Activated naive CD4-positive, alpha-beta T cell treated with anti-CD3 and anti-CD28 coated beads, Interleukin-2, amount 50 U/mL, for 24 hours (primary cell): ENCODE measurements around the gene TTC33.
"Not testable (repeated sequence)": the region's sequence is repeated elsewhere in the genome, so short reads cannot be mapped to it uniquely, and the experiment has no call there.

Experiments
- H3K27ac Mint-ChIP-seq: one replicate; pipeline ENCODE4 v1.8.0; 2021; ENCODE audit warnings: mild to moderate bottlenecking, mixed read lengths
- H3K27me3 Mint-ChIP-seq: one replicate; pipeline ENCODE4 v1.8.0; 2021; ENCODE audit warnings: mixed read lengths
- H3K36me3 Mint-ChIP-seq: one replicate; pipeline ENCODE4 v1.8.0; 2021; ENCODE audit warnings: mixed read lengths
- H3K4me1 Mint-ChIP-seq: one replicate; pipeline ENCODE4 v1.8.0; 2021; ENCODE audit warnings: mixed read lengths
- H3K4me3 Mint-ChIP-seq: one replicate; pipeline ENCODE4 v1.8.0; 2021; ENCODE audit warnings: mild to moderate bottlenecking, mixed read lengths
- H3K9me3 Mint-ChIP-seq: one replicate; pipeline ENCODE4 v1.8.0; 2021; ENCODE audit warnings: mixed read lengths

Gene TTC33

GRCh38 chr5:40572391-40572790 is 183.4 kb downstream of the TTC33 start:
- H3K9me3 Mint-ChIP-seq, result no peaks in the 10 kb centered on the region
- H3K27me3 Mint-ChIP-seq, result no peaks in the 10 kb centered on the region
- no peak overlapping the region for H3K4me3 Mint-ChIP-seq
- H3K4me1 Mint-ChIP-seq, result peaks cover 23% of the 10 kb centered on the region
- no peaks in the 10 kb centered on the region for H3K36me3 Mint-ChIP-seq
- no peak overlapping the region for H3K27ac Mint-ChIP-seq

- no peaks in the 10 kb centered on the region for H3K27me3 Mint-ChIP-seq
- no peaks in the 10 kb centered on the region for H3K9me3 Mint-ChIP-seq
- H3K27ac Mint-ChIP-seq, result no peak overlapping the region
- H3K4me3 Mint-ChIP-seq, result no peak overlapping the region
- H3K36me3 Mint-ChIP-seq, result no peaks in the 10 kb centered on the region
- H3K4me1 Mint-ChIP-seq, result peaks cover 23% of the 10 kb centered on the region
These were observed 184.0 kb downstream of the TTC33 start for GRCh38 chr5:40571729-40572128.

- Mint-ChIP-seq H3K4me1 (peaks cover 17% of the 10 kb centered on the region), H3K4me3 (no peak overlapping the region), H3K9me3 (no peaks in the 10 kb centered on the region), H3K36me3 (no peaks in the 10 kb centered on the region), H3K27me3 (no peaks in the 10 kb centered on the region), H3K27ac (peak overlapping the region; percentile 33)
These were observed 185.2 kb downstream of the TTC33 start for GRCh38 chr5:40570408-40571129.

GRCh38 chr5:40569546-40570270 is 186.1 kb downstream of the TTC33 start:
- H3K4me3 Mint-ChIP-seq, result no peak overlapping the region
- no peaks in the 10 kb centered on the region for H3K36me3 Mint-ChIP-seq
- H3K9me3 Mint-ChIP-seq, result no peaks in the 10 kb centered on the region
- no peaks in the 10 kb centered on the region for H3K27me3 Mint-ChIP-seq
- H3K27ac Mint-ChIP-seq, result peak overlapping the region; percentile 10
- H3K4me1 Mint-ChIP-seq, result peaks cover 13% of the 10 kb centered on the region

- H3K27me3 Mint-ChIP-seq, result no peaks in the 10 kb centered on the region
- peaks cover 4% of the 10 kb centered on the region for H3K9me3 Mint-ChIP-seq
- H3K4me3 Mint-ChIP-seq, result no peak overlapping the region
- no peaks in the 10 kb centered on the region for H3K36me3 Mint-ChIP-seq
- H3K4me1 Mint-ChIP-seq, result peaks cover 13% of the 10 kb centered on the region
- H3K27ac Mint-ChIP-seq, result no peak overlapping the region
These were observed 187.2 kb downstream of the TTC33 start for GRCh38 chr5:40568548-40568947.

- peaks cover 14% of the 10 kb centered on the region for H3K9me3 Mint-ChIP-seq
- H3K4me3 Mint-ChIP-seq, result not testable (repeated sequence)
These were observed 192.6 kb downstream of the TTC33 start for GRCh38 chr5:40563173-40563572.

GRCh38 chr5:40560474-40561110 is 195.2 kb downstream of the TTC33 start:
- peaks cover 25% of the 10 kb centered on the region for H3K4me1 Mint-ChIP-seq
- peak overlapping the region; percentile 38 for H3K27ac Mint-ChIP-seq
- H3K4me3 Mint-ChIP-seq, result no peak overlapping the region
- H3K27me3 Mint-ChIP-seq, result no peaks in the 10 kb centered on the region
- peaks cover 14% of the 10 kb centered on the region for H3K9me3 Mint-ChIP-seq
- peaks cover 3% of the 10 kb centered on the region for H3K36me3 Mint-ChIP-seq

More at GRCh38 chr5:40563173-40563572, 192.6 kb downstream of the TTC33 start:
- H3K27ac Mint-ChIP-seq, H3K36me3 Mint-ChIP-seq, H3K27me3 Mint-ChIP-seq: not testable (repeated sequence)
- peaks cover 18% of the 10 kb centered on the region for H3K4me1 Mint-ChIP-seq

- no peak overlapping the region for H3K27ac Mint-ChIP-seq
- H3K9me3 Mint-ChIP-seq, result peaks cover 13% of the 10 kb centered on the region
- peaks cover 29% of the 10 kb centered on the region for H3K4me1 Mint-ChIP-seq
- peaks cover 3% of the 10 kb centered on the region for H3K36me3 Mint-ChIP-seq
- no peaks in the 10 kb centered on the region for H3K27me3 Mint-ChIP-seq
- H3K4me3 Mint-ChIP-seq, result no peak overlapping the region
These were observed 196.5 kb downstream of the TTC33 start for GRCh38 chr5:40559306-40559705.

GRCh38 chr5:40557501-40557900 is 198.3 kb downstream of the TTC33 start:
- Mint-ChIP-seq H3K9me3 (peaks cover 10% of the 10 kb centered on the region), H3K27ac (no peak overlapping the region), H3K27me3 (no peaks in the 10 kb centered on the region), H3K36me3 (no peaks in the 10 kb centered on the region), H3K4me1 (peaks cover 29% of the 10 kb centered on the region), H3K4me3 (no peak overlapping the region)

- Mint-ChIP-seq H3K4me1 (peaks cover 29% of the 10 kb centered on the region), H3K36me3 (no peaks in the 10 kb centered on the region), H3K27ac (no peak overlapping the region), H3K4me3 (no peak overlapping the region), H3K27me3 (no peaks in the 10 kb centered on the region), H3K9me3 (peaks cover 10% of the 10 kb centered on the region)
These were observed 198.9 kb downstream of the TTC33 start for GRCh38 chr5:40556811-40557210.

- peak overlapping the region; percentile 57 for H3K27ac Mint-ChIP-seq
- H3K9me3 Mint-ChIP-seq, result peaks cover 8% of the 10 kb centered on the region
- H3K36me3 Mint-ChIP-seq, result no peaks in the 10 kb centered on the region
- no peak overlapping the region for H3K4me3 Mint-ChIP-seq
- H3K27me3 Mint-ChIP-seq, result no peaks in the 10 kb centered on the region
- H3K4me1 Mint-ChIP-seq, result peaks cover 26% of the 10 kb centered on the region
These were observed 199.9 kb downstream of the TTC33 start for GRCh38 chr5:40555886-40556285.

- Mint-ChIP-seq H3K27me3 (no peaks in the 10 kb centered on the region), H3K4me3 (no peak overlapping the region)
These were observed 200.9 kb downstream of the TTC33 start for GRCh38 chr5:40554813-40555212.

GRCh38 chr5:40554054-40554453 is 201.7 kb downstream of the TTC33 start:
- peaks cover 11% of the 10 kb centered on the region for H3K4me1 Mint-ChIP-seq
- H3K27ac Mint-ChIP-seq, result no peak overlapping the region
- H3K36me3 Mint-ChIP-seq, result no peaks in the 10 kb centered on the region
- H3K4me3 Mint-ChIP-seq, result no peak overlapping the region
- H3K9me3 Mint-ChIP-seq, result no peaks in the 10 kb centered on the region
- H3K27me3 Mint-ChIP-seq, result no peaks in the 10 kb centered on the region

More at GRCh38 chr5:40554813-40555212, 200.9 kb downstream of the TTC33 start:
- H3K36me3 Mint-ChIP-seq, result no peaks in the 10 kb centered on the region
- H3K4me1 Mint-ChIP-seq, result peaks cover 15% of the 10 kb centered on the region
- H3K27ac Mint-ChIP-seq, result no peak overlapping the region
- H3K9me3 Mint-ChIP-seq, result no peaks in the 10 kb centered on the region

- H3K36me3 Mint-ChIP-seq, result no peaks in the 10 kb centered on the region
- no peaks in the 10 kb centered on the region for H3K9me3 Mint-ChIP-seq
These were observed 202.8 kb downstream of the TTC33 start for GRCh38 chr5:40552981-40553380.

GRCh38 chr5:40551496-40552491 is 204.0 kb downstream of the TTC33 start:
- no peaks in the 10 kb centered on the region for H3K9me3 Mint-ChIP-seq
- no peaks in the 10 kb centered on the region for H3K36me3 Mint-ChIP-seq
- peaks cover 11% of the 10 kb centered on the region for H3K4me1 Mint-ChIP-seq
- no peak overlapping the region for H3K27ac Mint-ChIP-seq
- no peak overlapping the region for H3K4me3 Mint-ChIP-seq
- H3K27me3 Mint-ChIP-seq, result no peaks in the 10 kb centered on the region

More at GRCh38 chr5:40552981-40553380, 202.8 kb downstream of the TTC33 start:
- Mint-ChIP-seq H3K27me3 (no peaks in the 10 kb centered on the region), H3K27ac (no peak overlapping the region), H3K4me1 (peaks cover 11% of the 10 kb centered on the region), H3K4me3 (no peak overlapping the region)
